NCI-H1105 (cell line): ENCODE data around the gene HSD11B1.
A peak's percentile ranks its signal among the peaks of the same experiment; 100 is the strongest.
"Not testable (repeated sequence)": the region's sequence is repeated elsewhere in the genome, so short reads cannot be mapped to it uniquely, and the experiment has no call there.

Source experiments
- DNase-seq: peaks from one replicate; lab custom pipeline; 2025; lab: John Stamatoyannopoulos, UW

The HSD11B1 gene

DNA sequence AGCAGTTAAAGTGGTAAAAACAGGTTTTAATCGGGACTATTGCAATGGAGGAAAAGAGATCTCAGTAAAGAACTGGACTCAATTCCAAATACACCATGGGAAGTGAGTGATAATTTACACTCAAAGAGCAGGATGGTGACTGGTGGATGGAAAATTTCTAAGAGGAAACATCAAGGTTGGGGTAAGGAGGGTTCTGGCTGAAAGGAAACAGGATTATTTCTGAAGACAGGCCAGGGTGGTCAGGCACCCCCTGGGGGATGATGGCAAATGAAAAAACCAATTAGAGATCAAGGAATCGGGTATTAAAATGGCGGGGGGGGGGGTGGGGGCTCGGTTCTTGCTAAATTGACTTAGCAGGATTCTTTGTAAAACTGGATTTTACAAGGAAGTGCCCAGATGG, 12.3 kb upstream of the HSD11B1 start:
- no peak for DNase-seq

DNA sequence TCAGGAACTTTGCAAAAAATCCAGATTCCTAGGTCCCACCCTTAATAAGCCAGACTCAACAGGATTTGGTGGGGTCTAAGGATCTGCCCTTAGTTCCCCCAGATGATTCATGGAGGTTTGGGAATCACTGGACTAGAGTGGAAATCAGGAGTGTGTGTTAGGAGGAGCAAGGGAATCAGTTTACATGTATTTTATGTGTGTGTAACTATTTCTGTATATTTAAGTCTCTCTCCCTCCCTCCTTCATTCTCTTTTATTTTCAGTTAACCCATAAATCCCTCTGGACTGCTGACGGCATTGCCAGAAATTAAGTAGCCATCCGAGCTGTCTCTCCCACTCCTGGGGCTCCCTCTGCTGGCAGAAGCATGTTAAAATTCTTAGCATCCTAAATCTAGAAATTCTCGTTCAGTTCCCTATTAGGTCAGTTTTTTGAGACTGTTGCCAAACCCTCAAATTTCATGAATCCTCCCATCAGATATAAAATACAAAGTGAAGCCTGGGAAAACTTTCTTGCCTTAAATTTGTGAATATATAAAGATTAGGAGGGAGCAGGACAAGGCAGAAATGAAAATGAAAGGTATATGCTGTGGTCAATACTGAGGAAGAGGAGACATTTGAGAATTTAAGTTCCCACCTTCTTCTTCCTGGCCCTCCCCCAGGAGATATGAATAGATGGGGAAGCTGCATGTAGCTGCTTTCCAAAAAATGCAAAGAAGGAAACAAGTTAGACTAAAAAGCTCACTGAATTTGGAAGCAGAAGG, 11.7 kb upstream of the HSD11B1 start:
- DNase-seq = peak; percentile 80

DNA sequence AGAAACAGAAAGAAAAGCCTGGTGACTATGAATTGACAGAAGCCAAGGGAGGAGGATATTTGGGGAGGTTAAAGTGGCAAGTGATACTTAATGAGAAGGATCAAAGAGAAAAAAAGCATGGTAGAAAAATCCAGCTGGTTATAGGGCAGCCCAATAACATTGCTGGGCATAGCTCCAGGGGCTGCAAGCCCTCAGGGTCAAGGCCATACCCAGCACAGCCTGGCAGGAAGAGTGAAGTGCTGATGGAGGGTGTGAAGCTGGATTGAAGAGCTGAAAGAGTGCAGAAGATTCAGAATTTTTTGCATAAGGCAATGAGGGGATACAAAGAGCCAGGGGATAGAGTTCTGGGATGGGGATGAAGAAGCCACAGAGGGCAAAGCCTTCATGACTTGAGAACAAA, 8.0 kb upstream of the HSD11B1 start:
- no peak for DNase-seq

DNA sequence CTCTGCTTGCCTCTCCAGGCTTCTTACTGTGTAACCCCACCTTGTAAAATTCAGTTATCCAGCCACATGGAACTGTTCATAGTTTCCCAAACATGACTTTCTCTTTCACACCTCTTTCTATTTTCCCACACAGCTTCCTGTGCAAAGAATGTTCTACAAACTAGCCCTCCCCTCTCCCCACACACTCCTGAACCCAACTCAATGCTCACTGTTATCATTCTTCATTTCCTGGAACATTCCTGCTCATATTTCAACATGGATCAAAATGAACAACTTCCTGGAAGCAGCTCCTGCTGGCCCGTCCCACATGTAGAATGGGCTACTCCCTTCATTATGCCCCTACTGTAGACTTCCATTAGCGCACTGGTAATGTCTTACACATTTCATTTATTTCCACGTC, 7.5 kb upstream of the HSD11B1 start:
- DNase-seq = no peak

DNA sequence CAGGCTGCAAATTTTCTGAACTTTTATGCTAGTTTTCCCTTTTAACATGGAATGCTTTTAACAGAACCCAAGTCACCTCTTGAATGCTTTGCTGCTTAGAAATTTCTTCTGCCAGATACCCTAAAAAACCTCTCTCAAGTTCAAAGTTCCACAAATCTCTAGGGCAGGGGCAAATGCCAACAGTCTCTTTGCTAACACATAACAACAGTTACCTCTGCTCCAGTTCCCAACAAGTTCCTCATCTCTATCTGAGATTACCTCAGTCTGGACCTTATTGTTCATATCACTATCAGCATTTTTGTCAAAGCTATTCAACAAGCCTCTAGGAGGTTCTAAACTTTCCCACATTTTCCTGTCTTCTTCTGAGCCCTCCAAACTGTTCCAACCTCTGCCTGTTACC, 4.0 kb upstream of the HSD11B1 start:
- not testable (repeated sequence) for DNase-seq

DNA sequence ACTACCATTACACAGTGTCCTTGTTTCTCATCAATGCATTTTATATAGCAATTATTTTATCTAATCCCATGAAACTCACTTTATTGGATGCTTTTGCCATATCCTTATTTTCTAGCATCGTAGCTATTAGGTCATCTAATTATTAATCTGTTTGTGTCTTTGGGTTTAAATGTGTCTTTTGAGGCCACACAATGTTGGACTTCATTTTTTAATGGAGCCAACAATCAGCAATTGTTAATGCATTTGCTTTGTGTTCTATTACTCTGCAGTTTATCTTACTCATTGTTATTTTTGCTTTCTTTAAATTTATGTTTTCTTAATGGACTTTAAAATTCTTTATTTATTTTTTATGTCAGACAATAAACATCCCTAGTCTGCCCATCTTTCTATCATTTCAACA, 1.8 kb upstream of the HSD11B1 start:
- no peak for DNase-seq

DNA sequence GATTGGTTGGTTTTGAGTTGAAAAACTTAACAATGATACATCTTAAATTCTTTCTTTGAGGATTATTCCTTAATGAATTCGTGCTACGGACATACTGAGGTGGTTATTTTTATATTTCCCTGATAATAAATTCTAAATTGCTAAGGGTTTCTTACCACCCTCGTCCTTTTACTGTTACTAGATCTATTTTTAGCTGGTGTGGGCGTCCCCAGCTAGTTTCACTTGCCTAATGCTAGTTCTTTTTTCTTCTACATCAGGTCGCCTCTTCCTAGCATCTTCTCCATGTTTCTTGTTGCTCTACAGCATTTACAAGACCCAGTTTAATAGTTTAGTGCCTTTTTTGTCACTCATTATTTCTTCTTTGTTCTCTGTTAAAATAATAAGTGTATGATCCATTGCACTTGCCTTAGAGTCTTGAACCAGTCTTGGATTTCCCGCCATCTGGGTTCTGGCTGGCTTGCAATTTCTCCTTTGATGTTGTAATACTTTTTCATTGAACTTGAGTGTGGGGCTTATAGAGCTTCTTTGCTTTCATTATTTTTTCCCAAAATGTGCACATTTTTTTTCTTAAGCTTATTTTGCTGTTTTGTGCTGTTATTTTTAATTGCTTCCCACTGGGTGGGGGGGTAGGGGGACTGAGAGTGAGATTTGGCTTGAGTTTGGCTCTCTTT, 677 bp upstream of the HSD11B1 start:
- no peak for DNase-seq

DNA sequence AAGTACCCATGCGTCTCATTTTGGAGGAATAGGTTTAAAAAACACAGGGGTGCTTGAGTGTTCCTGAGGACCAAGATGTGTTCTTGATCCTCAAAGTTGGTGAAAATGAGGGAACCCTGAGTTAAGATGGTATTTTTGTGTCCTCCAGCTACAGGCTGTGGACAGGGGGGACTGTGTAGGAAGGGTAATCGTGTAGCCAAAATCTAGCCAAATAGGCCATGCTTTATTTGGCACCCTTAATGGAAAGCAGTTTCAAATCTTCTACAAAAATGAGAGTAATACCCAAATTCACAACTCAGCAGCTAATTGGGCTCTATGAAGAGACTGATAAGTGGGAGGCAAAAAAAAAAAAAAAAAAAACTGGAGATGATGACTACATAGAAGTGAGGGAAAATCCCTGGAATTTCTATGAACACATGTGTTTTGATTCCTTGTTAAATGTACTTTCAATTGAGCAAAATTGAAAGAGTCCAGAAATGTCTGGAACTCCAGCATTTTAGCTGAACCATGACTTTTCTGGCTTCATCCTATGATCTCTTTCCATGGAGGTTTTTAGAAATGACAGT, 470 bp downstream of the HSD11B1 start:
- DNase-seq = no peak

DNA sequence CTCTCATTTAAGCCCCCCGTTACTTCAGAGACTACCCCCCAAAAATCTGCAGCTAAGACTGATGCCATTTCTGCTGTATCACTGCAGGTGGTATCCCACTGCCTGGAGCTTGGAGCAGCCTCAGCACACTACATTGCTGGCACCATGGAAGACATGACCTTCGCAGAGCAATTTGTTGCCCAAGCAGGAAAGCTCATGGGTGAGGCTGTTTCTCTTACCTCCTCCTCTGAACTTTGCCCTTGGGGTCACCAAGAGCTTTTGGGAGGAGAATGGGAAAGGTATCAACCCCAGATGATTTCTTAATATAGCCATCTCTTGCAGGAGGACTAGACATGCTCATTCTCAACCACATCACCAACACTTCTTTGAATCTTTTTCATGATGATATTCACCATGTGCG, 2.0 kb downstream of the HSD11B1 start:
- no peak for DNase-seq

DNA sequence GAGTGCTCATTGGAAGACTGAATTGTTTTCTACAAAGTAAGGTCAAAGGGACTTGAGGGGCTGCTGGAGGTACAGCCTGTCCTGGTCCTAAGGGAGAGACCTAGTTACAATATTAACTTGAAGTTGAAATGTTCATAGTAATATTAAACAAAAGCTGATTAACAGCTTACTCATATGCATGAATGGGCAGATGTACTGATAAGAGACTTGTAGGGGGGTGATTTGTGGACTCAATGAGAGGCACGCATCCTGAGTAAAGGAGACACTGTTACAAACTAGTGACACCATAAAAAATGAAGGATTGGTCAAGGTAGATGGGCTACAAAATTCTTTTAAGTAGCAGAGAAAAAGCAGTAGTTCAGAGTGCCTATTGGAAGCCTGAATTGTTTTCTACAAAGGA, 2.7 kb downstream of the HSD11B1 start:
- no peak for DNase-seq

DNA sequence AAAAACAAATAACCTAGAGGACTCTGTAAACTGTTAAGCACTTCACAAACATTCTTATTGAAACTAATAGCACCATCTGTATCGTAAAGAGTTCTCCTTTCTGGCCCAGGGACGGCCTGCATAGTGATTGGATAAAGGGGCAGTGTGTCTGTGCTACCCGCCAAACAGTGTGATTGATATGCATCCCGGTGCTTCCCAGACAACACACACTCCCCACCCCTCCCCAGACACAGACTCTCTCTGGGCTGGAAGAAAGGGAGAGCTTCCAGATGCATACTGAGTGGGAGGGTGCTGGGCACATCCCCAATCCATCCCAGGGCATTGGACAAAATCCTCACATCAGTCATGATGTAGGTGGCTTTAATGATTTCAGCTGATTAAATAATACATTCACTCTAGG, 3.7 kb downstream of the HSD11B1 start:
- no peak for DNase-seq

DNA sequence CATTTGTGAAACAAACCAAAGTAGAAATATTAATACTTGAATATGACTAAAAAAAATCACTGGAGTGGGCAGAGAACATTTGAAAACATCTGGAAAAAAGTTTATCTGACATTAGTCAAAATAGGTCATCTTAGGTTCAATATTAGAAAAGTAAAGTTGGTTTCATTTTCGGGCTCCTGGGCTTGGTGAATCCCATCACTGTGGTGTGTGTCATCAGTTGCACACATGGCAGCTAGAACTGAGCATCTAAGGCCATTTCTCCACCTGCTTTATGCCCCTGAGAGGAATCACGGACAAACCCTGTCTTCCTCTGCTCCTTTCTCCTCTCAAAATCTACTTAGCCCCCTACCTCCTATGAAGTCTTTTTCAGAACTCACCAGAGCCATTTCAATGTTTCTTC, 5.4 kb downstream of the HSD11B1 start:
- DNase-seq = no peak

DNA sequence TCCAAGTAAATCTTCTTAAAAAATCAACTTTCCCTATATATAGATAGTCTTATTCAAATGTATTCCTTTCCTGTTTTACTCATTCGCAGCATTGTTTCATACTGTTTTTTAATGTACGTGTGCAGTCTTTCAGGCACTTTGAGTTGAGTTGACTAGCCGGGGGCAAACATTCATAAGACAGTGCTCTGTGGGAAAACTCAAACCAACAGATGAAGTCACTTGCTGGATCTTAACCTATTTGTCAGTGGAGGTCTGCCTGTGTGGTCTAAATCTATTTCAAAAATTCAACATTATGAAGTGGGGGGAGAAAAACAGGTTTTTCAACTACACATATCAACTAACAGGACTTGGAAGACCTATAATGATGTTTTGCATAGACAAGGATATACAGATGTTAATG, 6.2 kb downstream of the HSD11B1 start:
- DNase-seq = no peak

DNA sequence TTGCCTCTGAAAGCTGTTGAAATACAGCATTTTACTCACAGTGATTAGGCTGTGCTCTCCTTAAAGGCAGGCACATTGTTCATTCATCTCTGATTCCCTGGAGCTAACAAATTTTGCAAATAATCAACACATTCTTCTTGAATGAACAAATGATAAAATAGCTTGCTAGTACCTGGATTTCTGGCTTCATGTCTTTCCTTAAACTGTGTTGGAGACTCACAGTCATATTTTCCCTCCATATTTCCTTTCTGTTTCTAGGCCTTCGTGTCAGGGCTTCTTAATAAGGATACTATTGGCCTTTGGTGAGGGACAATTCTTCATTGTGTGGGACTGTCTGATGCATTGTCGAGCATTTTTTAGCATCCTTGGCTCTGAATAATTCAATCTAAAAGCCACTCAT, 9.7 kb downstream of the HSD11B1 start:
- no peak for DNase-seq

DNA sequence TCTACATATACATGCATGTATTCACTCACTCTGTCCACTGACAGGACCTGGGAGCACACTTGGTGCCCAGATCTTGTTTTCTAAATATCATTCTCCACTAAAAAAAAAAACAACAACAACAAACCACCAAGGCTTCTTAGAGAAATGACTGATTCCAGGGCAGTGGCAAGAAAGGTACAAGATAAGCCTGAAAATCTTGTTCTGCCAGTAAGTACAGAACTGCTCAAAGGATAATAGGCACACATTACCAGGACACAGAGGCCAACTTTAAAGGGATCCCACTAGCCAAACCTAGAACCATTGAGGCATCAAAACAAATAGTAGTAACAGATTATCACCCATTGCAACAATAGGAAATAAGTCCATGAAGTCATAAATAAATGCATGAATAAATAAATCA, 10.7 kb downstream of the HSD11B1 start:
- no peak for DNase-seq

DNA sequence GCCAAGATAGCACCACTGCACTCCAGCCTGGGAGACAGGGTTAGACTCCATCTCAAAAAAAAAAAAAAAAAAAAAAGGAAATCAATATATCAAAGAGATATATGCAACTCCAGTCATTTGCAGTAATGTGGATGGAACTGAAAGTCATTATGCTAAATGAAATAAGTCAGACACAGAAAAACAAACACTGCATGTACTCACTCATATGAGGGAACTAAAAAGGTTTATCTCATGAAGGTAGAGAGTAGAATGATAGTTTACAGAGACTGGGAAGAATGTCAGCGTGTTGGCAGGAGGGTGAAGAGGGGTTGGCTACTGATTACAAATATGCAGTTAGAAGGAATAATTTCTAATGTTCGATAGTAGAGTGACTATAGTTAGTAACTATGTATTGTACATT, 13.2 kb downstream of the HSD11B1 start:
- DNase-seq = no peak

DNA sequence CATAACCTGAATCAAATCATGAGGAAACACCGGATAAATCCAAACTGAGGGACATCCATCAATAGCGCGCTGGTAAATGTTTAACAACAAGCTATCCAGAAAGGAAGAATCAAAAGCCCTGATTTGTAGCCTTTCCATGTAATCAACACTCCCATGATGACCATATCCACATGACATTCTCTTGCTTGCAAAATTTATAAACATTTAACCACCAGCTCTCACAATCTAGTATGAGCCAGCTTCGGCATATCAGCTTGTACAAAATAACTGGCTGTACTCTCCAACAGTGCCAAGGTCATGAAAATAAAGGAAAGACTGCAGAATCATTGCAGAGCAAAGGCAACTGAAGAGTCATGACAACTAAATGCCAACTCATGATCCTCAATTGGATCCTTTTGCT, 15.7 kb downstream of the HSD11B1 start:
- no peak for DNase-seq

DNA sequence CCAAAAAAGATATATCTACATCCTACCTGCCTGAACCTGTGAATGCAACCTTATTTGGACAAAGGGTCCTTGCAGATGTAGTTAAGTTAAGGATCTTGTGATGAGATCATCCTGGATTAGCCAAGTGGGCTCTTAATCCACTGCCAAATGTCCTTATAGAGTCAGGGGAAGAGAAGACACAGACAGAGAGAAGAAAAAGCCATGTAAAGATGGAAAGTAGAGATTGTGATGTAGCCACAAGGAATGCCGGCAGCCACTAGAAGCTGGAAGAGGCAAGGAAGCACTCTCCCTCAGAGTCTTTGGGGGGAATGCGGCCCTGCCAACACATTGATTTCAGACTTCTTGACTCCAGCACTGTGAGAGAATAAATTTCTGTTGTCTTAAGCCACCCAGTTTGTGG, 16.2 kb downstream of the HSD11B1 start:
- no peak for DNase-seq

DNA sequence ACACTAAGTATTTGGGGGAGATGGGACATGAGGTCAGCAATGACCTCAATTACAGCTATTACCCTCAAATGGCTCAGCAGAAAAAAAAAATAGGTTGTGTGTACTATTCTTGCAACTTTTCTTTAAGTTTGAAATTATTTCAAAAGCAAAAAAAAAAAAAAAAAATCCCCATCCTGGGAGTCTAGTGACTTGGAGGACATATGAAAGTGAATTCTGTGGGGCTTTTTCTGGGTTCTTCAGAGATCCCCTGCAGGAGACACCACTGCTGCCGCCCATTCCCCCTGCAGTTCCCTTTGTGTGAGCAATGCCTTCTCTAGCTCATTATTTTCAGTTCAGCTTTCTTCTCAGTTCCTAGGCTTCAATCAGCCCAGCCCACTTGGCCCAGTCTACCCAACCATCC, 16.7 kb downstream of the HSD11B1 start:
- DNase-seq = no peak

DNA sequence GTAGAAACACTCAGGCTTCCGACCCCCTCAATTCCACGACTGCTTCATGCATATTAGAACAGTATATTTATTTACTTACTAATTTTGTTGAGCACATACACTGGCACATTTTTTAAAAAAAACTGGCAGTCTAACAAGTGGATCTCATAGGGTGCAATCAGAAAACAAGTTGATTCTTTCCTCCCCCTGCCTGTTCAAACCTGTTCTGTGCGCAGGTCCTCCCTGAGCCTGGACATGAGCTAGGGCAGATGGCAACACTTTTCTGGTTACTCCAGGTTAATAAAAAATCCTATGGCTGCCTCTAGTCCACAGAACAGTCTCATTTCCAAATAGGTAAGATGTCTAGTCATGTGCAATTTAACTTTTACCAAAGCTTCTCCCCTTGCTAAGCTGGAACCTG, 18.6 kb downstream of the HSD11B1 start:
- no peak for DNase-seq

DNA sequence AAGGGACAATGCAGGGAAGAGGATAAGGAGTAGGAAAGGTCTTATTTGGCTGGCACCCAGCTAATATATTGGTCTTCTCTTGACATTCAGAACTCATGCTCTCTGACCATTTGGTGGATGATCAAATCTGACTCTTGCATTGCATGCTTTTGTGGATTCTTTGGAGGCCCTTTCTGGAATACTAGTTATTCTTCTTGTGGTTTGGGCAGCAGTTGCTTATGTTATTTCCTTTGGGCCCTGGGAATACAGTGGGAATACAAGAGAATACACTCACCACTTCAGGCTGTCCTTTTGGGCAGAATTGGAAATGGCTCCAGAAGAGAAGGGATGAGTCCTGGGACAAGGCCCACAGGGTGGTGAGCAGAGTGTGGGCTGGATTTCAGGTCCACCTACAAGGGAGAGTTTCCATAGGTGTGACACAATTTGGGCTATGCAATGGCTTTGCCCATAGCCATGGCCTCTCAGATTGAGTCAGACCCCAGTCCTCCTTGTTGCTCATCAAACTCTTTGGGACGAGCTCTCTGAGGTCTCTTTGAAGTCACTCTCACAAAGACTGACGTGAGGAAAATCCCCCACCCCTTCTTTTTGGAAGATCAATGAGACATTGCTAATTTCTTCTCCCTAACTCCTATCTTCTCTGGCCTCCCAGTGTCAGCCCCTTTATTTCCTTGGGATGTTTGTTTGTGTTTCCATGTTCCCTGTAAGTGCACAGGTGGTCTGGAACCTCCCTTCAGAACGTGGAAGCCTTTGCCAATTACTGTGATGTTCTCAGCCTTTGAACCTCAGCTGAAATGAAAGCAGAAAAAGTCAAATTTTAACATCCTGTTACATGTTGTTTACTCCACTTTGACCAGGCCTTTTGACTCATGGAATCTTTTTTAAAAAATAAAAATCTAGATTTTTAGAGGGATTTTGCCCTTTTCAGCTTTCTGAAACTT, 19.4 kb downstream of the HSD11B1 start:
- DNase-seq = no peak

DNA sequence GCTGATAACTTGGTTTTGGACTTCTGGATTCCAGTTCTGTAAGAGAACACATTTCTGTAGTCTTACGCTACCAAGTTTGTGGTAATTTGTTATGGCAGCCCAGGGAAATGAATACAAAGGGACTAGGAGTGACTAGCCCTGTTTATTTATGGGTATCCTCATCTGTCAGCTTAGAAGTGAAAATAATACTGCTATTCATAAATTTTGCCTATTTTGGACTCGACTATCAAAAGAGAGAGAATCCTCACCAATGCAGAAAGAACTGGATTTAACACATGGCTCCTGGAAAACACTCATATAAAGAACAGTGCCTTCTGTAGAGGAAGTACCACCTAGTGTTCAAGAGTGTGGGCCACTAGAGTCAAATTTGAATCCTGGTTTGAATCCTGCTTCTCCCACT, 22.6 kb downstream of the HSD11B1 start:
- DNase-seq = no peak

DNA sequence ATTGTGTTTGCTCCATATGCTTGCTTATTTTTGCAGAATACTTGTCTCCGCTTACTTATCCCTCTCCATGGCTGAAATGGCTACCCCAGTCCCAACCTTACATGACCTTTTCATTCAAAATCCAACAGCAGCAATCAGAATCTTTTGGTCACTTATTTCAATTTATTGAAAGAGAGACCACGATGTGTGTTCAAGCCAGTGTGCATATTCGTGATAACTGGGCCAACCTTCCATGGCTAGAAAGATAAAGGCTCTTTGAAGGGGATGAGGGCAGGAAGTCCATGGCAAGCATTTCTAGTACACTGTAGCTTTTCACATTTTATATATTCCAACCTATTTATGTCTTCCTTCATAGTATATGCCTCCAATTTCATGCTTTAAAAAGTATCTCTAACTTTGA, 23.1 kb downstream of the HSD11B1 start:
- no peak for DNase-seq
